ENCODE measurements around the gene CRHBP. TPM values are rescaled to one million over a fixed set of nuclear protein-coding genes. Genes with fewer than 3 reads are reported as not detected.
"Not testable (repeated sequence)": the region's sequence is repeated elsewhere in the genome, so short reads cannot be mapped to it uniquely, and the experiment has no call there.

CRHBP gene
- total RNA-seq, 1 experiment from 2014 or later: not detected

DNA sequence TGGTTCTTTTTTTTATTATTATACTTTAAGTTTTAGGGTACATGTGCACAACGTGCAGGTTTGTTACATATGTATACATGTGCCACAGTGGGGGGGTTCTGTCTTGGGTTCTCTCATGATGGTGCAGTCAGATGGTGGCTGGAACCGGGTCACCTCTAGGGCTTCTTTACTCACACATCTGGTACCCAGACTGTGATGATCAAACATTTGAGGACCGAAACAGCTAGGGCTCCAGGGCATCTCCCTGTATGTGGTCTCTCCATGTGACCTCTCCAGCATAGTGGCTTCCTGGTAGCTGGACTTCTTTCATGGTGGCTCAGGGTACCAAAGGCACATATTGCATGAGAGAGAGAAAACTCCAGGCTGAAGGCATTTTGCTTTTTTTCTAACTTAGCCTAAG is 9.8 kb upstream of the CRHBP start:
- TF ChIP-seq, protein P1, sequence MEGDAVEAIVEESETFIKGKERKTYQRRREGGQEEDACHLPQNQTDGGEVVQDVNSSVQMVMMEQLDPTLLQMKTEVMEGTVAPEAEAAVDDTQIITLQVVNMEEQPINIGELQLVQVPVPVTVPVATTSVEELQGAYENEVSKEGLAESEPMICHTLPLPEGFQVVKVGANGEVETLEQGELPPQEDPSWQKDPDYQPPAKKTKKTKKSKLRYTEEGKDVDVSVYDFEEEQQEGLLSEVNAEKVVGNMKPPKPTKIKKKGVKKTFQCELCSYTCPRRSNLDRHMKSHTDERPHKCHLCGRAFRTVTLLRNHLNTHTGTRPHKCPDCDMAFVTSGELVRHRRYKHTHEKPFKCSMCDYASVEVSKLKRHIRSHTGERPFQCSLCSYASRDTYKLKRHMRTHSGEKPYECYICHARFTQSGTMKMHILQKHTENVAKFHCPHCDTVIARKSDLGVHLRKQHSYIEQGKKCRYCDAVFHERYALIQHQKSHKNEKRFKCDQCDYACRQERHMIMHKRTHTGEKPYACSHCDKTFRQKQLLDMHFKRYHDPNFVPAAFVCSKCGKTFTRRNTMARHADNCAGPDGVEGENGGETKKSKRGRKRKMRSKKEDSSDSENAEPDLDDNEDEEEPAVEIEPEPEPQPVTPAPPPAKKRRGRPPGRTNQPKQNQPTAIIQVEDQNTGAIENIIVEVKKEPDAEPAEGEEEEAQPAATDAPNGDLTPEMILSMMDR (IDR thresholded peaks at IDR 0.05; ENCODE audit: unreplicated experiment): no peak
- Mint-ChIP-seq H3K9me3 (ENCODE audit: low read depth, unreplicated experiment) (no peaks in the 10 kb centered on the region), H3K27ac (ENCODE audit: unreplicated experiment) (no peak overlapping the region), H3K36me3 (ENCODE audit: insufficient read depth, unreplicated experiment) (no peaks in the 10 kb centered on the region), H3K27me3 (ENCODE audit: unreplicated experiment) (peaks cover 26% of the 10 kb centered on the region), H3K4me1 (ENCODE audit: low read depth, unreplicated experiment) (no peaks in the 10 kb centered on the region), H3K4me3 (ENCODE audit: low read depth, unreplicated experiment) (no peak overlapping the region)
- intact Hi-C loops (cut with micrococcal nuclease; ENCODE audit: unreplicated experiment): no loop called here
- CTCF ChIA-PET: no interaction called here
- DNase-seq: no peak
- no TSS peak for BruUV-seq (replicated peaks)

DNA sequence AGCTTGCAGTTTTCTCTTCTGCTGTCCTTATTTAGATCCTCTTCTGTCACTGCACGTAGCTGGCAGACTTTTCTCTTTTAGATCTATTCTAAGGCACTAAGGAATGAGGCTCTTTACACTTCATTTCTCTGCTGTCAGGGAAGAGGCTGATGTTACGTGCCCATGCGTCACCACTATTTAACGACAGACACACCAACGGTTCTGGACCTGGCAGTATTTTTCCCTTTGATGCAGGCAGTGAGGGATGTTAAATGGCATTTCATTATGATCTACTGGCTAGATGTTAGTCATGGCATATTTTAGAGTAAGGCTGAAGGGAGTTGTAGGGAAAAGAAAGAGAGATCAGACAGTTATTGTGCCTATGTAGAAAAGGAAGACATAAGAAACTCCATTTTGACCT is 8.2 kb upstream of the CRHBP start:
- TF ChIP-seq, protein P1 (IDR thresholded peaks at IDR 0.05; ENCODE audit: unreplicated experiment): no peak
- Mint-ChIP-seq H3K27me3 (ENCODE audit: unreplicated experiment) (peaks cover 26% of the 10 kb centered on the region), H3K27ac (ENCODE audit: unreplicated experiment) (no peak overlapping the region), H3K4me3 (ENCODE audit: low read depth, unreplicated experiment) (no peak overlapping the region), H3K36me3 (ENCODE audit: insufficient read depth, unreplicated experiment) (no peaks in the 10 kb centered on the region), H3K4me1 (ENCODE audit: low read depth, unreplicated experiment) (no peaks in the 10 kb centered on the region), H3K9me3 (ENCODE audit: low read depth, unreplicated experiment) (no peaks in the 10 kb centered on the region)
- intact Hi-C loops (cut with micrococcal nuclease; ENCODE audit: unreplicated experiment): no loop called here
- DNase-seq: no peak
- BruUV-seq (replicated peaks): no TSS peak
- CTCF ChIA-PET: no interaction called here

DNA sequence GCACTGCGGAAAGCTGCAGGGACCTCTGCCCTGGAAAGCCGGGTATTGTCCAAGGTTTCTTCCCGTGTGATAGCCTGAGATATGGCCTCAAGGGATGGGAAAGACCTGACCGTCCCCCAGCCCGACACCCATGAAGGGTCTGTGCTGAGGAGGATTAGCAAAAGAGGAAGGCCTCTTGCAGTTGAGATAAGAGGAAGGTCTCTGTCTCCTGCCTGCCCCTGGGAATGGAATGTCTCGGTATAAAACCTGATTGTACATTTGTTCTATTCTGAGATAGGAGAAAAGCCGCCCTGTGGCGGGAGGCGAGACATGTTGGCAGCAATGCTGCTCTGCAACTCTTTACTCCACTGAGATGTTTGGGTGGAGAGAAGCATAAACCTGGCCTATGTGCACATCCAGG is 7.6 kb upstream of the CRHBP start:
- H3K27me3 Mint-ChIP-seq (ENCODE audit: unreplicated experiment): peaks cover 26% of the 10 kb centered on the region
- BruUV-seq (replicated peaks); H3K9me3 Mint-ChIP-seq (ENCODE audit: low read depth, unreplicated experiment); H3K4me1 Mint-ChIP-seq (ENCODE audit: low read depth, unreplicated experiment); intact Hi-C loops (cut with micrococcal nuclease; ENCODE audit: unreplicated experiment); DNase-seq; CTCF ChIA-PET; H3K4me3 Mint-ChIP-seq (ENCODE audit: low read depth, unreplicated experiment); H3K27ac Mint-ChIP-seq (ENCODE audit: unreplicated experiment); H3K36me3 Mint-ChIP-seq (ENCODE audit: insufficient read depth, unreplicated experiment): not testable (repeated sequence)

DNA sequence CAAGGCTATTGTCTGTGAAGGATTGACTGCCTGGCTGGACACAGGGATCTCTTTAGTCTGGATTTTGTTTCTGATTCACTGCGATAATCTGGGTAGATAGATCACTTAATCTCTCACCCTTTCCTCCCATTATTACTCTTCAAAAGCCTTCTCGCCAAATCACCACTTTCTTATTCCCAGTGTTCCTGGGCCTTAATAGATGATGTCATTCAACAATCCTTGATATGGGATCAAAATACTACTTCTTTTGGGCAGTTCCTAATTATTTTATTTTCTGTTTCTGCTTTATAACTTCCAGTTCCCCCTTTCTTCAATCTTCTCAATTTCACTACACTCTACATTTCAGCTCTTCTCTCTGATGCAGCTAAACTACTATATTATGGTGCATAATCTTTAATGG is 6.8 kb upstream of the CRHBP start:
- Mint-ChIP-seq H3K4me1 (ENCODE audit: low read depth, unreplicated experiment) (no peaks in the 10 kb centered on the region), H3K27ac (ENCODE audit: unreplicated experiment) (no peak overlapping the region), H3K4me3 (ENCODE audit: low read depth, unreplicated experiment) (no peak overlapping the region), H3K9me3 (ENCODE audit: low read depth, unreplicated experiment) (no peaks in the 10 kb centered on the region), H3K36me3 (ENCODE audit: insufficient read depth, unreplicated experiment) (no peaks in the 10 kb centered on the region), H3K27me3 (ENCODE audit: unreplicated experiment) (peaks cover 26% of the 10 kb centered on the region)
- no peak for DNase-seq
- CTCF ChIA-PET: no interaction called here
- intact Hi-C loops (cut with micrococcal nuclease; ENCODE audit: unreplicated experiment): no loop called here
- no TSS peak for BruUV-seq (replicated peaks)
- TF ChIP-seq, protein P1 (IDR thresholded peaks at IDR 0.05; ENCODE audit: unreplicated experiment): no peak

DNA sequence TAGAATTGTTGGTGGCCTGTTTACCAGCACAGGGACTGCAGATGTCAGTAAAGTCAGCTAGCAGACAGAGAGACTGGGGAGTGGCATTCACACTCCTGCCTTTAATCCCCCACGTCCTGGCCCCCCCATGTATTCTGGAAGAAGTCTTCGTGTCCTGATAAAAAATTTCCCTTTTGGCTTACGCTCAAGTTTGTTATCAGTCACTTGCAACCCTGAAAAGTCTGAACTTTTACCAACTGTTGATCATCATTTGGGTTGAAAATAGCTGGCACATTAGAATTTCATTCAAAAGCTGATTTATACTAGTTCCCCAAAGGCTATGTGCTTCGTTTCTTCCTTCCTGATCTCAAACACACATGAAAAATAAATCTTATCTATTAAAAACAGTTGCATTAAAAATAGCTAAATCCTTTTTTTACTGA is 5.8 kb upstream of the CRHBP start:
- Mint-ChIP-seq H3K4me1 (ENCODE audit: low read depth, unreplicated experiment) (no peaks in the 10 kb centered on the region), H3K4me3 (ENCODE audit: low read depth, unreplicated experiment) (no peak overlapping the region), H3K9me3 (ENCODE audit: low read depth, unreplicated experiment) (no peaks in the 10 kb centered on the region), H3K27me3 (ENCODE audit: unreplicated experiment) (peaks cover 36% of the 10 kb centered on the region), H3K36me3 (ENCODE audit: insufficient read depth, unreplicated experiment) (no peaks in the 10 kb centered on the region), H3K27ac (ENCODE audit: unreplicated experiment) (no peak overlapping the region)
- TF ChIP-seq, protein P1 (IDR thresholded peaks at IDR 0.05; ENCODE audit: unreplicated experiment): no peak
- intact Hi-C loops (cut with micrococcal nuclease; ENCODE audit: unreplicated experiment): no loop called here
- CTCF ChIA-PET: interaction anchor here (0.7 kb wide), 1 partner anchor 18 kb away, joined by 16 read pairs; no protein-coding TSS in a partner anchor
- no peak for DNase-seq
- no TSS peak for BruUV-seq (replicated peaks)
